HL-60 (cell line): ENCODE data around the gene TBX15.

Source experiments
- POLR2AphosphoS5 ChIP-seq: IDR thresholded peaks from 2 replicates; pipeline ENCODE4 v1.6.1; 2012; ENCODE audit warnings: low read depth
- TF ChIP-seq, protein P1 (sequence below): IDR thresholded peaks from one replicate; pipeline ENCODE4 v1.5.1; 2011; ENCODE audit warnings: low read length, control low read depth, inconsistent platforms; ENCODE audit not compliant: insufficient read depth

DNA sequence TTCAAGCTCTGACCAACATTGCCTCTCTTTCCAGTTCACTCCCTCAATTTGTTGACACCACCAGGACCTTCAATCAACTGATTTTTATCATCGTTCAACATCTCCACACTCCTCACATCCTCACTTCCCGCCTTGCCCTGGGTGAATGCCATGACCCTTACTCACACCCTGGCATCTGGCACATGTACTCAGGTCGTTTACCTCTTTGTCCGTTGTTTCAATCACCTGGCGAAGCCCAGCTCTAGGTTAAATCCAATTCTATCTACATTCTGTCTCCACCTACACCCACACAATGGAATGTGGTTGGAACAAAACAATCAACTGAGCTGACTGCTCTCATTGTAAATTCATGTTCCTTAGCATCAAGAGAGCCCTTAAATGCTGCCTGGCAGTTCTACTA is 24.2 kb upstream of the TBX15 start:
- TF ChIP-seq, protein P1, sequence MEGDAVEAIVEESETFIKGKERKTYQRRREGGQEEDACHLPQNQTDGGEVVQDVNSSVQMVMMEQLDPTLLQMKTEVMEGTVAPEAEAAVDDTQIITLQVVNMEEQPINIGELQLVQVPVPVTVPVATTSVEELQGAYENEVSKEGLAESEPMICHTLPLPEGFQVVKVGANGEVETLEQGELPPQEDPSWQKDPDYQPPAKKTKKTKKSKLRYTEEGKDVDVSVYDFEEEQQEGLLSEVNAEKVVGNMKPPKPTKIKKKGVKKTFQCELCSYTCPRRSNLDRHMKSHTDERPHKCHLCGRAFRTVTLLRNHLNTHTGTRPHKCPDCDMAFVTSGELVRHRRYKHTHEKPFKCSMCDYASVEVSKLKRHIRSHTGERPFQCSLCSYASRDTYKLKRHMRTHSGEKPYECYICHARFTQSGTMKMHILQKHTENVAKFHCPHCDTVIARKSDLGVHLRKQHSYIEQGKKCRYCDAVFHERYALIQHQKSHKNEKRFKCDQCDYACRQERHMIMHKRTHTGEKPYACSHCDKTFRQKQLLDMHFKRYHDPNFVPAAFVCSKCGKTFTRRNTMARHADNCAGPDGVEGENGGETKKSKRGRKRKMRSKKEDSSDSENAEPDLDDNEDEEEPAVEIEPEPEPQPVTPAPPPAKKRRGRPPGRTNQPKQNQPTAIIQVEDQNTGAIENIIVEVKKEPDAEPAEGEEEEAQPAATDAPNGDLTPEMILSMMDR: no peak
- TF ChIP-seq POLR2AphosphoS5: no peak
